ENCODE data around the gene TFAP2A.

GRCh38 chr6:10382728-10383330 lies 32.0 kb downstream of the TFAP2A start:
- TF ChIP-seq CTCF (conservative IDR thresholded peaks at IDR 0.05; ENCODE audit: low read length) (no peak), EZH2phosphoT487 (IDR thresholded peaks at IDR 0.05; ENCODE audit: borderline replicate concordance) (no peak)

Measured in Loucy (cell line).